ENCODE results near the gene TNFSF15. TPM values are rescaled to one million over a fixed set of nuclear protein-coding genes. Genes with fewer than 3 reads are reported as not detected.

TNFSF15 gene
- total RNA-seq, 1 experiment from 2014 or later, result not detected

GRCh38 chr9:114779352-114779845 lies 26.4 kb downstream of the TNFSF15 start:
- Histone ChIP-seq H3K4ac (ENCODE audit: low read depth, low read length) (no peak overlapping the region), H3K4me1 (ENCODE audit: insufficient read depth, low read length) (no peaks in the 10 kb centered on the region), H3K27ac (ENCODE audit: insufficient read length, low read depth, low read length) (no peak overlapping the region), H3K23me2 (ENCODE audit: insufficient read length, low read depth, low read length, poor library complexity, severe bottlenecking) (no peaks in the 10 kb centered on the region), H3K9ac (ENCODE audit: extremely low read depth, insufficient read length, low read length) (no peak overlapping the region), H3K4me2 (ENCODE audit: insufficient read depth, insufficient read length, low read length) (no peak overlapping the region), H3K18ac (ENCODE audit: insufficient read length, low read depth, low read length) (no peak overlapping the region), H3K23ac (ENCODE audit: insufficient read length, low read depth, low read length) (no peak overlapping the region), H2BK5ac (ENCODE audit: insufficient read length, low read length) (no peak overlapping the region), H3K56ac (ENCODE audit: insufficient read length, low read depth, low read length) (no peak overlapping the region), H4K20me1 (ENCODE audit: control insufficient read depth, insufficient read depth, insufficient read length) (no peaks in the 10 kb centered on the region), H3K9me3 (ENCODE audit: control insufficient read depth, low read depth, low read length) (no peaks in the 10 kb centered on the region), H3T11ph (ENCODE audit: low read length) (no peak overlapping the region), H4K5ac (ENCODE audit: insufficient read length, low read depth, low read length) (no peak overlapping the region), H2BK120ac (ENCODE audit: low read depth, low read length, poor library complexity, severe bottlenecking) (no peak overlapping the region), H2BK12ac (ENCODE audit: insufficient read length, low read depth, low read length) (no peak overlapping the region), H2AK5ac (ENCODE audit: insufficient read length, low read length) (no peak overlapping the region), H4K91ac (ENCODE audit: insufficient read length, low read depth, low read length) (no peak overlapping the region), H3K79me1 (ENCODE audit: insufficient read depth, low read depth, low read length, poor library complexity, severe bottlenecking) (no peaks in the 10 kb centered on the region), H3K27me3 (ENCODE audit: insufficient read depth, low read length) (no peaks in the 10 kb centered on the region), H3K14ac (ENCODE audit: insufficient read depth, low read length) (no peak overlapping the region), H2AFZ (ENCODE audit: low read length) (no peak overlapping the region), H3K79me2 (ENCODE audit: insufficient read depth, low read length) (no peaks in the 10 kb centered on the region), H4K8ac (replicated peaks; ENCODE audit: insufficient read length, low read depth, low read length) (no peak overlapping the region), H2BK20ac (ENCODE audit: low read depth, low read length, poor library complexity, severe bottlenecking) (no peak overlapping the region), H2BK15ac (ENCODE audit: low read depth, low read length) (no peak overlapping the region)
- no peak for TF ChIP-seq CTCF (conservative IDR thresholded peaks at IDR 0.05)
- H3K27me3 Mint-ChIP-seq (ENCODE audit: low read depth), result peaks cover 53% of the 10 kb centered on the region
- H3K4me3 Mint-ChIP-seq, result no peak overlapping the region
- no peak overlapping the region for H3K27ac Mint-ChIP-seq
- no peaks in the 10 kb centered on the region for H3K4me1 Mint-ChIP-seq
- no peak for DNase-seq
- no peaks in the 10 kb centered on the region for H3K36me3 Mint-ChIP-seq (ENCODE audit: insufficient read depth in 1 of 3, low read depth in 3 of 3)
- WGBS (ENCODE audit: extremely low coverage, insufficient read length, low lambda C conversion rate), result no CpG with 5 or more reads among the region's 4 CpGs
- H3K9me3 Mint-ChIP-seq, result no peaks in the 10 kb centered on the region; a peak in 1 of 5 replicates
